ENCODE results near the gene TMEM238L.
"Not testable (repeated sequence)": the region's sequence is repeated elsewhere in the genome, so short reads cannot be mapped to it uniquely, and the experiment has no call there.

TMEM238L gene, protein sequence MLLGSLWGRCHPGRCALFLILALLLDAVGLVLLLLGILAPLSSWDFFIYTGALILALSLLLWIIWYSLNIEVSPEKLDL

GRCh38 chr17:10803830-10804475 is at the start of gene TMEM238L:
TSS of gene TMEM238L (minus strand) at chr17:10804099. CDS start at chr17:10803963, 136 bp downstream.
- DNase-seq: no peak
- H3K27ac Mint-ChIP-seq: no peak within 1 kb of the TSS
- no peaks in the 10 kb centered on the region for H3K9me3 Mint-ChIP-seq
- H3K4me3 Mint-ChIP-seq: no peak within 1 kb of the TSS
- no peaks in the 10 kb centered on the region for H3K36me3 Mint-ChIP-seq
- ATAC-seq (replicated peaks): no peak
- peaks cover 0 to 2% of the 10 kb centered on the region in 2 donors for H3K4me1 Mint-ChIP-seq
- H3K27me3 Mint-ChIP-seq: peaks cover 0 to 4% of the 10 kb centered on the region in 2 donors

GRCh38 chr17:10846636-10847035 is 42.7 kb upstream of the TMEM238L start:
- not testable (repeated sequence) for H3K9me3 Mint-ChIP-seq; H3K27ac Mint-ChIP-seq; H3K4me1 Mint-ChIP-seq; H3K36me3 Mint-ChIP-seq; H3K4me3 Mint-ChIP-seq; ATAC-seq (replicated peaks); DNase-seq
- peaks cover 20 to 24% of the 10 kb centered on the region in 2 donors for H3K27me3 Mint-ChIP-seq

DNA sequence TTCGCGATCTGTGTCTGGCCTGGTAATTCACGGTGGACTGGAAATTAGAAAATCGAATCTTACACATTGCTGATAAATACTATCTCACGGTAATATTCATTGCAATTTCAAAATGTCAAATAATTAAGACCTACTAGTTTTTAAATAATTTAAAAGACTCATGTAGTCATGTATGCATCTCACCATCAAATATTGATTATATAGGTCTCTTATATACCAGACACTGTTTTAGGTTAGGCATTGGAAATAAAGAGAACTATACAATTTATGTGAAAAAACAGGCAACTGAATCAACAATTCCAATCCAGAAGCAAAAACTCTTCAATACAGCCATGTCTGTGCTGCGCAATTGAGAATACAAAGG is 41.5 kb upstream of the TMEM238L start:
- Mint-ChIP-seq H3K4me3 (peak overlapping the region in 1 of 2 donors; percentile 81), H3K27me3 (peaks cover 20 to 24% of the 10 kb centered on the region in 2 donors), H3K4me1 (peaks cover 6 to 9% of the 10 kb centered on the region in 2 donors), H3K36me3 (no peaks in the 10 kb centered on the region), H3K27ac (no peak overlapping the region), H3K9me3 (no peaks in the 10 kb centered on the region)
- DNase-seq (no peak), ATAC-seq (replicated peaks) (no peak)

GRCh38 chr17:10844621-10845387 is 40.9 kb upstream of the TMEM238L start:
- H3K27ac Mint-ChIP-seq: peak overlapping the region; percentile 22
- peak overlapping the region; percentile 81 for H3K4me3 Mint-ChIP-seq
- no peaks in the 10 kb centered on the region for H3K9me3 Mint-ChIP-seq
- peaks cover 20 to 24% of the 10 kb centered on the region in 2 donors for H3K27me3 Mint-ChIP-seq
- DNase-seq (peak; percentile 49), ATAC-seq (replicated peaks) (peak; percentile 89 to 93)
- H3K4me1 Mint-ChIP-seq: peaks cover 6 to 9% of the 10 kb centered on the region in 2 donors
- no peaks in the 10 kb centered on the region for H3K36me3 Mint-ChIP-seq

GRCh38 chr17:10843811-10844210 is 39.9 kb upstream of the TMEM238L start:
- H3K4me3 Mint-ChIP-seq: no peak overlapping the region
- DNase-seq: no peak

DNA sequence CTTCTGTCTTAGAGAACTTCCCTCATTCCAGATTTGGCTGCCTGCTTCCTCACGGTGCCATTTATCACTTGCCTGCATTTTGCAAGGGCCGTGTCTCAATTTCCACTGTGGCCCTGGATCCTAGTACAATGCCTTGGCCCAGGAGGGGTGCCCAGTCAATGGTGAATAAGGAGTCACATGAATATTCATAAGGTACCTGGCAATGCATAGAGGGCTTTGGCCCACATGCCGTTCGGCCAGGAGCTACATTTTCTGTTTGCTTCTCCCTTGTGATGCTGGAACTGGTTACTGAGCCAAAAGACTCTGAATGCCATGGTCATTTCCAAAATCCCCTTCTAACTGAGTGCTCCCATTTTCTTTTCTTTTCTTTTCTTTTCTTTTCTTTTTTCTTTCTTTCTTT is 38.8 kb upstream of the TMEM238L start:
- ATAC-seq (replicated peaks) (no peak), DNase-seq (no peak)
- peaks cover 6 to 9% of the 10 kb centered on the region in 2 donors for H3K4me1 Mint-ChIP-seq
- peaks cover 22 to 23% of the 10 kb centered on the region in 2 donors for H3K27me3 Mint-ChIP-seq
- no peaks in the 10 kb centered on the region for H3K9me3 Mint-ChIP-seq
- H3K36me3 Mint-ChIP-seq: no peaks in the 10 kb centered on the region
- no peak overlapping the region for H3K4me3 Mint-ChIP-seq
- no peak overlapping the region for H3K27ac Mint-ChIP-seq

More at GRCh38 chr17:10843811-10844210, 39.9 kb upstream of the TMEM238L start:
- Mint-ChIP-seq H3K27me3 (peaks cover 16 to 19% of the 10 kb centered on the region in 2 donors), H3K9me3 (no peaks in the 10 kb centered on the region), H3K27ac (no peak overlapping the region), H3K36me3 (no peaks in the 10 kb centered on the region), H3K4me1 (peaks cover 6 to 9% of the 10 kb centered on the region in 2 donors)
- no peak for ATAC-seq (replicated peaks)

DNA sequence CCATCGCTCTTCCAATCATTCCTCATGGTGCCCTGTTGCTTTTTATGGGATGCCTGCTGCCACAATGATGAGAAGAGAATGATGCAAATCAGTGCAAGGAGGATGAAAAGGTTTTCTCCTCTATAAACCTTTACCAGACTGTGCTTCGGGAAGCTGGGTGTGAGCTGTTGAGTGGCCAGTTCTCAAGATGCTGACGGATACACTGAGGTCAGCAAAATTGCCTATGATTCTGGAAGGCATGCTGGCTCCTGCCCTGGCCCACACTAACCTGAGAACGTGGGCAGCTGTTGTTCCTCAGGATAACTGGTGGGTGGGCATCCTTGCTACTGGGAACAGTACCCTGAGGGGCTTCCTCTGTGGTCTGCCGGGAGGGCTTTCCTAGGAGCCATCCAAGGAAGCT is 34.8 kb upstream of the TMEM238L start:
- no peak for ATAC-seq (replicated peaks)
- DNase-seq: no peak
- Mint-ChIP-seq H3K36me3 (no peaks in the 10 kb centered on the region), H3K4me1 (no peaks in the 10 kb centered on the region), H3K27ac (no peak overlapping the region), H3K9me3 (no peaks in the 10 kb centered on the region), H3K27me3 (peaks cover 6 to 10% of the 10 kb centered on the region in 2 donors), H3K4me3 (no peak overlapping the region)

GRCh38 chr17:10837921-10838320 is 34.0 kb upstream of the TMEM238L start, which contains the start of gene PIRT:
TSS of gene PIRT (minus strand) at chr17:10838087. CDS start at chr17:10825645, 12,442 bp downstream.
- no peak for DNase-seq
- ATAC-seq (replicated peaks): no peak
- Mint-ChIP-seq H3K4me3 (no peak within 1 kb of the TSS), H3K27ac (peak within 1 kb of the TSS; percentile 65), H3K9me3 (no peaks in the 10 kb centered on the region), H3K27me3 (peaks cover 4 to 6% of the 10 kb centered on the region in 2 donors), H3K36me3 (no peaks in the 10 kb centered on the region), H3K4me1 (no peaks in the 10 kb centered on the region)

DNA sequence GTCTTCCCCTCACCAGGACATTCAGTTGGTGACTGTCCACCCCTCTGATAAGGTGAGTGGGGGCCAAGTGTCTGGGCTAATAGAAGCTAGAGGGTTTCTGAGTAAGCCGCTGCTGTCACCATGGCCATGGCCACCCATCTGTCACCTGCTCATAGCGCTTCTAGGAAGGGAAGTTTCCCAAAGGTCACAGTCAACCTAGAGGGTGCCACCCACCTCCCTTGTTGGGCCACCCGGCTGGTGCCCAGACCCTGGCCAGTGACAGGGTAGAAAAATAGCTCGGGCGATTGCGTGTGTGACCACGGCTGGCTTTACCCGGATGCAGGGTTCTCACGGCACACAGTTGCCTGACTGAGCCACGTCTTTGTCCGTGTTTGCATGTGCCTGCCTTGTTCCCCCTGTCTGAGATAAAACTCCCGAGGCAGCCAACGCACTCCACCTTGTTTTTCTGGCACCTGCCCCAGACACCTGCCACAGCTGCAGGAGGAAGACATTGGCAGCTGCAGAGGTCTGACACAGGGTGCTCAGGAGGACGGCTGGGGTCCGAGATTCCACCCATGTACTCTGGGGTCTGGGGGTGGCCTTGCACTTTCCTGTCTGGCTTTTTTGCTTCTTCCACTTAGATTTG is 33.2 kb upstream of the TMEM238L start:
- no peaks in the 10 kb centered on the region for H3K9me3 Mint-ChIP-seq
- no peak for ATAC-seq (replicated peaks)
- H3K27me3 Mint-ChIP-seq: peaks cover 4 to 6% of the 10 kb centered on the region in 2 donors
- DNase-seq: no peak
- no peak overlapping the region for H3K4me3 Mint-ChIP-seq
- no peaks in the 10 kb centered on the region for H3K36me3 Mint-ChIP-seq
- H3K27ac Mint-ChIP-seq: no peak overlapping the region
- no peaks in the 10 kb centered on the region for H3K4me1 Mint-ChIP-seq

DNA sequence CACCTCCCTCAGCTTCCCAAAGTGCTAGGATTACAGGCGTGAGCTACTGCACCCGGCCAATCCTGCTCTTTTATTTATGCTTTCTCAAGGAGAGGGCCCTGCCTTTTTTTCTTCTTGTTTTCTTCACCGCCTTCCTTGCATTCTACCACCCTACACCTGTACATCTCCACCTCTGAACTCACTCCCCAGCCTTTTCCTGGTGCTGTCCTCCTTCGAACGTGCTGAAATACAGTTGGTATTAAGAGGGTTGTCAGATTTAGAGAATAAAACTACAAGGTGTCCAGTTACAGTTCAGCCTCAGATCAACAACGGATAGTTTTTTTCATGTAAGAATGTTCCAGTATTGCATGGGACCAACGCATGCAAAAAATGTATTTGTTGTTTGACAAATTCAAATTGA is 32.2 kb upstream of the TMEM238L start:
- no peak for DNase-seq
- Mint-ChIP-seq H3K4me3 (no peak overlapping the region), H3K9me3 (no peaks in the 10 kb centered on the region), H3K27ac (no peak overlapping the region), H3K27me3 (peaks cover 7 to 9% of the 10 kb centered on the region in 2 donors), H3K4me1 (no peaks in the 10 kb centered on the region), H3K36me3 (no peaks in the 10 kb centered on the region)
- ATAC-seq (replicated peaks): no peak

GRCh38 chr17:10831696-10832095 is 27.8 kb upstream of the TMEM238L start:
- no peak overlapping the region for H3K27ac Mint-ChIP-seq
- H3K9me3 Mint-ChIP-seq: no peaks in the 10 kb centered on the region
- peaks cover 4 to 10% of the 10 kb centered on the region in 2 donors for H3K27me3 Mint-ChIP-seq
- no peaks in the 10 kb centered on the region for H3K36me3 Mint-ChIP-seq
- no peak overlapping the region for H3K4me3 Mint-ChIP-seq
- DNase-seq (no peak), ATAC-seq (replicated peaks) (no peak)
- H3K4me1 Mint-ChIP-seq: no peaks in the 10 kb centered on the region

GRCh38 chr17:10827898-10828552 is 24.1 kb upstream of the TMEM238L start:
- no peak for DNase-seq
- ATAC-seq (replicated peaks): no peak
- H3K4me1 Mint-ChIP-seq: no peaks in the 10 kb centered on the region
- H3K36me3 Mint-ChIP-seq: no peaks in the 10 kb centered on the region
- H3K27ac Mint-ChIP-seq: no peak overlapping the region
- H3K27me3 Mint-ChIP-seq: peaks cover 16 to 19% of the 10 kb centered on the region in 2 donors
- no peak overlapping the region for H3K4me3 Mint-ChIP-seq
- no peaks in the 10 kb centered on the region for H3K9me3 Mint-ChIP-seq

DNA sequence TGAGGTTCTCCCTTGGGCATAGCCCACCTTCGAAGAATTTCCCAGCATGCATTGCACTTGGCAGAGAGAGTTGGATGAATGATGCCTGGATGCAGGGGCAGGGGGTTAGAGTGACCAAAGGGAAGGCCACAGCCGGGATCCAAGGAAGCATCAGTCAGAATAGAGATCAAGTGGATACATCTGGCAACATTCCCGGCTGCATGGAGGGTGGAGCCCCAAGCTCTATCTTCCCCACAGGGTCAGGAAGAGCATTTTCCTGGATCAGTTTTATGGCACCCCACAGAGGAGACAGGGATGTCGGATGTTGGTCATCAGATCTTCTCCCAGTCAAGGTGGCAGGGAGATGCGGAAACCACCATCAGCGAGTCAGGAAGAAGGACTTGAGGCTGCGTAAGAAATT is 21.0 kb upstream of the TMEM238L start:
- H3K36me3 Mint-ChIP-seq: no peaks in the 10 kb centered on the region

DNA sequence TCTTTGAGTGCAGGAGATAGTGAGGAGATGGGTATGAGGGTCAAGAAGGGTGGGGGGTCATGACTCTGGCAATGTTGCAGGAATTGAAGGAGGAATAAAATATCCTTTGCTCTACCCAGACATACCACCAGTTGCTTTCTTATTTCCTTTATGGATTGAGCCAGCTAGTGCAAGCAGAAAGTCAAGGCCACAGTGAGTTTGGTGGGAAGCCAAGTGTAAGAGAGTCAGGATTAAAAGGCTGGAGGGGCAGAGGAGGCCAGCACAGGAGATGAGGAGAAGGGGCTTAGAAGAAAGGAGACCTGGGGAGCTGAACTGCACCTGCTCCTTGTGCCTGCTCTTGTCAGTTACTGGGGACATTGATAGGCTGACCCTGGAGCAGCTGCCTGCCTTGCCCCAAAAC is 17.9 kb upstream of the TMEM238L start:
- no peak overlapping the region for H3K4me3 Mint-ChIP-seq
- no peak for ATAC-seq (replicated peaks)
- H3K9me3 Mint-ChIP-seq: no peaks in the 10 kb centered on the region
- H3K4me1 Mint-ChIP-seq: no peaks in the 10 kb centered on the region
- H3K27me3 Mint-ChIP-seq: peaks cover 16 to 29% of the 10 kb centered on the region in 2 donors
- no peak overlapping the region for H3K27ac Mint-ChIP-seq
- no peak for DNase-seq
- no peaks in the 10 kb centered on the region for H3K36me3 Mint-ChIP-seq

More for the DNA sequence above, 21.0 kb upstream of the TMEM238L start:
- Mint-ChIP-seq H3K27me3 (peaks cover 21 to 25% of the 10 kb centered on the region in 2 donors), H3K27ac (no peak overlapping the region), H3K4me1 (no peaks in the 10 kb centered on the region), H3K9me3 (no peaks in the 10 kb centered on the region), H3K4me3 (no peak overlapping the region)
- DNase-seq (no peak), ATAC-seq (replicated peaks) (no peak)

All from stimulated activated naive B cell treated with anti-CD40 and anti-IgM and Interleukin-4, amounts not matched to agents 10 μg/mL and 1 μg/mL and 100 μg/mL, for 72 hours (primary cell).